GM23338 (cell line): ENCODE results near the gene TRPV5. TPM values are rescaled to one million over a fixed set of nuclear protein-coding genes. Genes with fewer than 3 reads are reported as not detected.

ENCODE experiments used
- ATAC-seq: fragments of 200-7000 bp; cut with Tn5 transposase; 3 replicates; pipeline ENCODE4 v1.9.1; 2020
- DNase-seq: peaks from one replicate; pipeline ENCODE4 v3.0.0-alpha.2; 2015; ENCODE audit warnings: low spot score
- H2AFZ ChIP-seq: fragments of 200-600 bp; sonication (generic); 2 replicates; pipeline ENCODE4 v1.8.0; 2016; ENCODE audit warnings: antibody characterized with exemption, mild to moderate bottlenecking, moderate library complexity
- H3F3A ChIP-seq: fragments of 200-600 bp; sonication (generic); replicated peaks from 2 replicates; pipeline ENCODE4 v1.8.0; 2017; ENCODE audit warnings: antibody characterized with exemption, mixed run types, low read depth
- H3K27ac ChIP-seq: fragments of 200-600 bp; sonication (generic); 2 replicates; pipeline ENCODE4 v1.6.1; 2016; ENCODE audit warnings: low read depth
- H3K27me3 ChIP-seq: fragments of 200-600 bp; sonication (generic); 2 replicates; pipeline ENCODE4 v1.8.0; 2016; ENCODE audit warnings: mild to moderate bottlenecking, mixed run types, moderate library complexity; ENCODE audit not compliant: insufficient read depth
- H3K36me3 ChIP-seq: fragments of 200-600 bp; sonication (generic); 2 replicates; pipeline ENCODE4 v1.8.0; 2016; ENCODE audit warnings: mild to moderate bottlenecking; ENCODE audit not compliant: insufficient read depth
- H3K4me1 ChIP-seq: fragments of 200-600 bp; sonication (generic); 2 replicates; pipeline ENCODE4 v1.8.0; 2016; ENCODE audit warnings: mild to moderate bottlenecking, moderate library complexity; ENCODE audit not compliant: insufficient read depth
- H3K4me2 ChIP-seq: fragments of 200-600 bp; sonication (generic); 2 replicates; pipeline ENCODE4 v1.7.1; 2017; ENCODE audit warnings: mixed run types
- H3K4me3 ChIP-seq: fragments of 200-600 bp; sonication (generic); 2 replicates; pipeline ENCODE4 v1.6.1; 2016; ENCODE audit warnings: mixed run types
- H3K79me2 ChIP-seq: fragments of 200-600 bp; sonication (generic); replicated peaks from 2 replicates; pipeline ENCODE4 v1.8.0; 2017; ENCODE audit warnings: mild to moderate bottlenecking; ENCODE audit not compliant: insufficient read depth
- H3K9me2 ChIP-seq: fragments of 200-600 bp; sonication (generic); 2 replicates; pipeline ENCODE4 v1.8.0; 2017; ENCODE audit not compliant: insufficient read depth
- H4K20me1 ChIP-seq: fragments of 200-600 bp; sonication (generic); replicated peaks from 2 replicates; pipeline ENCODE4 v1.8.0; 2017; ENCODE audit warnings: mild to moderate bottlenecking; ENCODE audit not compliant: insufficient read depth
- H3K27ac Mint-ChIP-seq: 2 replicates; pipeline ENCODE4 v1.8.0; 2020; ENCODE audit warnings: inconsistent platforms, mild to moderate bottlenecking, moderate library complexity, mixed read lengths
- H3K27me3 Mint-ChIP-seq: 3 replicates; pipeline ENCODE4 v1.8.0; 2022; ENCODE audit warnings: low read depth, mild to moderate bottlenecking, moderate library complexity, mixed read lengths, inconsistent platforms; ENCODE audit not compliant: insufficient read depth, poor library complexity
- H3K36me3 Mint-ChIP-seq: 3 replicates; pipeline ENCODE4 v1.8.0; 2021; ENCODE audit warnings: low read depth, mild to moderate bottlenecking, inconsistent platforms, moderate library complexity, mixed read lengths
- H3K4me1 Mint-ChIP-seq: 3 replicates; pipeline ENCODE4 v1.8.0; 2020; ENCODE audit warnings: mild to moderate bottlenecking, inconsistent platforms, mixed read lengths
- H3K4me3 Mint-ChIP-seq: 3 replicates; pipeline ENCODE4 v1.8.0; 2021; ENCODE audit warnings: moderate library complexity, mild to moderate bottlenecking, inconsistent platforms, mixed read lengths
- H3K9me3 Mint-ChIP-seq: 3 replicates; pipeline ENCODE4 v1.8.0; 2020; ENCODE audit warnings: moderate library complexity, mild to moderate bottlenecking, inconsistent platforms, mixed read lengths
- CREB1 ChIP-seq: fragments of 250-450 bp; sonication (Bioruptor Pico); IDR thresholded peaks from 2 replicates; pipeline ENCODE4 v1.5.0; 2020; ENCODE audit warnings: low read depth, mild to moderate bottlenecking, moderate library complexity
- EZH2 ChIP-seq: fragments of 200-600 bp; sonication (generic); IDR thresholded peaks from one replicate; pipeline ENCODE4 v1.8.0; 2017; ENCODE audit warnings: antibody characterized with exemption, mild to moderate bottlenecking, low read depth; ENCODE audit not compliant: unreplicated experiment
- EZH2phosphoT487 ChIP-seq: fragments of 200-600 bp; sonication (generic); IDR thresholded peaks from one replicate; pipeline ENCODE4 v1.8.1; 2018; ENCODE audit warnings: antibody characterized with exemption; ENCODE audit not compliant: unreplicated experiment
- JUNB ChIP-seq: IDR thresholded peaks from one replicate; pipeline ENCODE4 v1.6.1; 2016; ENCODE audit warnings: antibody characterized with exemption; ENCODE audit not compliant: unreplicated experiment
- NANOG ChIP-seq: IDR thresholded peaks from 2 replicates; pipeline ENCODE4 v1.6.1; 2016; ENCODE audit warnings: antibody characterized with exemption, borderline replicate concordance
- POLR2AphosphoS5 ChIP-seq: IDR thresholded peaks from 2 replicates; pipeline ENCODE4 v1.6.1; 2016; ENCODE audit warnings: antibody characterized with exemption, low read depth
- REST ChIP-seq: IDR thresholded peaks from one replicate; pipeline ENCODE4 v1.6.1; 2018; ENCODE audit warnings: antibody characterized with exemption; ENCODE audit not compliant: unreplicated experiment
- STAT1 ChIP-seq: IDR thresholded peaks from one replicate; pipeline ENCODE4 v1.6.1; 2016; ENCODE audit warnings: antibody characterized with exemption; ENCODE audit not compliant: unreplicated experiment
- ZNF114 ChIP-seq: fragments of 250-450 bp; sonication (Bioruptor Pico); IDR thresholded peaks from 2 replicates; pipeline ENCODE4 v1.5.0; 2020; ENCODE audit warnings: mild to moderate bottlenecking, moderate library complexity
- ZNF331 ChIP-seq: fragments of 250-450 bp; sonication (Bioruptor Pico); IDR thresholded peaks from 2 replicates; pipeline ENCODE4 v1.5.0; 2020; ENCODE audit warnings: low read depth, mild to moderate bottlenecking, moderate library complexity
- ZNF462 ChIP-seq: fragments of 250-450 bp; sonication (Bioruptor Pico); IDR thresholded peaks from 2 replicates; pipeline ENCODE4 v1.5.0; 2020; ENCODE audit warnings: mild to moderate bottlenecking, moderate library complexity
- polyA plus RNA-seq: library from polyadenylated mRNA; unstranded; fragments of >200 nt; fragmentation: Nextera tagmentation; extraction: Ambion mirVana; gene quantifications from 2 replicates; pipeline ENCODE4 v1.2.1, GENCODE V29; 2016
- total RNA-seq: library from RNA; depleted of rRNA; stranded (reverse); fragments of >200 nt; shearing (Covaris generic); gene quantifications from 2 replicates; pipeline ENCODE4 v1.2.3, GENCODE V29; 2014
- TF ChIP-seq, protein P1 (sequence below): IDR thresholded peaks from 2 replicates; pipeline ENCODE4 v1.6.1; 2016; ENCODE audit warnings: antibody characterized with exemption
- TF ChIP-seq, protein P2 (sequence below), 2 experiments: fragments of 200-600 bp in 1 of 2; sonication (generic) in 1 of 2; conservative IDR thresholded peaks; 2 replicates each; pipeline versions ENCODE4 v1.5.1 to v1.6.1; 2016 to 2017; ENCODE audit warnings: antibody characterized with exemption in 2 of 2, low read depth in 2 of 2, mild to moderate bottlenecking in 2 of 2, moderate library complexity in 1 of 2

TRPV5 gene
- total and polyA plus RNA-seq, 2 experiments from 2014 or later = not detected

DNA sequence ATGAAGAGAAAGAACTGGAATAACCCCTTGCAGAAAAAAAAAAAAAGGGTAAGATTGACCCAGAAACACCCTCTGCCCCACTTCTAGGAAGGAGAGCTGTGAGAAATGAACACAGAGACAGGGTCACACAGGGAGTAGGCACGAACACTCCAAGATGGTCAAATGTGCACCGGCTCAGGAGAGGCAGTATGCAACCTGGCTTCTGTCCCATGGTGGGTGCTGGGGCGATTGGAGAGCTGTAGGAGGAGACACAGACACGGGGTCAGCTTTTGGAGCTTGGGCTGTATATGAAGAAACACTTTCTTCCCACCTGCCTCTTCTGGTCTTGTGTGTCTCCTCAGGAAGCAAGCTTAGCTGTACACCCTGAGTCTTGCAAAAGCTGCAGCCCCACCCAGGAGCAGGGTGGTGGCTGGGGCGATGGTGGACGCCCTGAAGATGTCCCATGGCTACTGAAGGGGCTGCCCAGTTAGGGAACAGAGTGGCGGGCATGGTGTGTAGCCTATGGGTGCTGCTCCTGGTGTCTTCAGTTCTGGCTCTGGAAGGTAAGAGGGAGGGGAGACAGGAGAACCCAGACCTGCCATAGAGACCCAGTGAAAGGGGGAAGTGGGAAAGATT is 70.7 kb downstream of the TRPV5 start:
- Histone ChIP-seq H2AFZ (no peak overlapping the region), H3K27ac (no peak overlapping the region), H3K4me1 (peaks cover 26% of the 10 kb centered on the region), H4K20me1 (no peaks in the 10 kb centered on the region), H3F3A (no peaks in the 10 kb centered on the region), H3K79me2 (no peaks in the 10 kb centered on the region), H3K27me3 (no peaks in the 10 kb centered on the region), H3K36me3 (no peaks in the 10 kb centered on the region; the same call in none of the 2 replicates), H3K4me3 (no peak overlapping the region), H3K9me2 (no peaks in the 10 kb centered on the region), H3K4me2 (peak overlapping the region; percentile 65; the same call in 1 of the 2 replicates)
- DNase-seq (no peak), ATAC-seq (no peak)
- no peaks in the 10 kb centered on the region; the same call in 2 of the 3 replicates for H3K36me3 Mint-ChIP-seq
- TF ChIP-seq NANOG (no peak), CREB1 (CRISPR knock-in tag) (no peak), ZNF462 (CRISPR knock-in tag) (no peak), ZNF331 (CRISPR knock-in tag) (no peak), JUNB (no peak), ZNF114 (CRISPR knock-in tag) (no peak), POLR2AphosphoS5 (no peak), EZH2 (no peak), EZH2phosphoT487 (no peak), STAT1 (no peak), REST (no peak)
- TF ChIP-seq, protein P1, sequence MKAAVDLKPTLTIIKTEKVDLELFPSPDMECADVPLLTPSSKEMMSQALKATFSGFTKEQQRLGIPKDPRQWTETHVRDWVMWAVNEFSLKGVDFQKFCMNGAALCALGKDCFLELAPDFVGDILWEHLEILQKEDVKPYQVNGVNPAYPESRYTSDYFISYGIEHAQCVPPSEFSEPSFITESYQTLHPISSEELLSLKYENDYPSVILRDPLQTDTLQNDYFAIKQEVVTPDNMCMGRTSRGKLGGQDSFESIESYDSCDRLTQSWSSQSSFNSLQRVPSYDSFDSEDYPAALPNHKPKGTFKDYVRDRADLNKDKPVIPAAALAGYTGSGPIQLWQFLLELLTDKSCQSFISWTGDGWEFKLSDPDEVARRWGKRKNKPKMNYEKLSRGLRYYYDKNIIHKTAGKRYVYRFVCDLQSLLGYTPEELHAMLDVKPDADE = no peak
- TF ChIP-seq, protein P2, sequence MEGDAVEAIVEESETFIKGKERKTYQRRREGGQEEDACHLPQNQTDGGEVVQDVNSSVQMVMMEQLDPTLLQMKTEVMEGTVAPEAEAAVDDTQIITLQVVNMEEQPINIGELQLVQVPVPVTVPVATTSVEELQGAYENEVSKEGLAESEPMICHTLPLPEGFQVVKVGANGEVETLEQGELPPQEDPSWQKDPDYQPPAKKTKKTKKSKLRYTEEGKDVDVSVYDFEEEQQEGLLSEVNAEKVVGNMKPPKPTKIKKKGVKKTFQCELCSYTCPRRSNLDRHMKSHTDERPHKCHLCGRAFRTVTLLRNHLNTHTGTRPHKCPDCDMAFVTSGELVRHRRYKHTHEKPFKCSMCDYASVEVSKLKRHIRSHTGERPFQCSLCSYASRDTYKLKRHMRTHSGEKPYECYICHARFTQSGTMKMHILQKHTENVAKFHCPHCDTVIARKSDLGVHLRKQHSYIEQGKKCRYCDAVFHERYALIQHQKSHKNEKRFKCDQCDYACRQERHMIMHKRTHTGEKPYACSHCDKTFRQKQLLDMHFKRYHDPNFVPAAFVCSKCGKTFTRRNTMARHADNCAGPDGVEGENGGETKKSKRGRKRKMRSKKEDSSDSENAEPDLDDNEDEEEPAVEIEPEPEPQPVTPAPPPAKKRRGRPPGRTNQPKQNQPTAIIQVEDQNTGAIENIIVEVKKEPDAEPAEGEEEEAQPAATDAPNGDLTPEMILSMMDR (conservative IDR thresholded peaks at IDR 0.05; ENCODE audit: low read depth in 2 of 2) = no peak
- no peaks in the 10 kb centered on the region for H3K9me3 Mint-ChIP-seq
- peaks cover 38% of the 10 kb centered on the region for H3K4me1 Mint-ChIP-seq
- H3K4me3 Mint-ChIP-seq = no peak overlapping the region; the same call in 2 of the 3 replicates
- peaks cover 10% of the 10 kb centered on the region for H3K27me3 Mint-ChIP-seq
- no peak overlapping the region for H3K27ac Mint-ChIP-seq
